Neural cell (in vitro differentiated cells): ENCODE results near the gene PCDHGC4. TPM values are rescaled to one million over a fixed set of nuclear protein-coding genes. Genes with fewer than 3 reads are reported as not detected.

Experiments used
- H2AFZ ChIP-seq: fragments of 200-600, 300-800 bp; sonication (generic), shearing (Covaris generic); 2 replicates; pipeline ENCODE4 v1.6.0; 2014; ENCODE audit warnings: low read depth, mild to moderate bottlenecking, antibody characterized with exemption, low read length, moderate library complexity
- H3F3A ChIP-seq: fragments of 200-600 bp; shearing (Covaris generic); 2 replicates; pipeline ENCODE4 v1.6.1; 2016; ENCODE audit warnings: mild to moderate bottlenecking, moderate library complexity, mixed read lengths, antibody characterized with exemption, low read length; ENCODE audit not compliant: insufficient read depth, poor library complexity, severe bottlenecking
- H3K27ac ChIP-seq: fragments of 200-600, 300-800 bp; sonication (generic), shearing (Covaris generic); 2 replicates; pipeline ENCODE4 v1.5.1; 2014; ENCODE audit warnings: mild to moderate bottlenecking, low read length, moderate library complexity
- H3K27me3 ChIP-seq: fragments of 300-800, 200-600 bp; sonication (generic), shearing (Covaris generic); 2 replicates; pipeline ENCODE4 v1.6.0; 2014; ENCODE audit warnings: mild to moderate bottlenecking, low read depth, low read length, moderate library complexity; ENCODE audit not compliant: insufficient read depth
- H3K36me3 ChIP-seq: fragments of 300-800, 200-600 bp; sonication (generic), shearing (Covaris generic); 2 replicates; pipeline ENCODE4 v1.5.1; 2014; ENCODE audit warnings: mild to moderate bottlenecking, antibody characterized with exemption, low read length, moderate library complexity; ENCODE audit not compliant: insufficient read depth
- H3K4me2 ChIP-seq: fragments of 300-800, 200-600 bp; sonication (generic), shearing (Covaris generic); 2 replicates; pipeline ENCODE4 v1.6.0; 2014; ENCODE audit warnings: mild to moderate bottlenecking, low read length
- H3K4me3 ChIP-seq: fragments of 300-800, 200-600 bp; sonication (generic), shearing (Covaris generic); 2 replicates; pipeline ENCODE4 v1.5.1; 2014; ENCODE audit warnings: mild to moderate bottlenecking, low read length, moderate library complexity
- H3K79me2 ChIP-seq: fragments of 200-600 bp; shearing (Covaris generic); replicated peaks from 2 replicates; pipeline ENCODE4 v1.6.0; 2014; ENCODE audit warnings: mild to moderate bottlenecking, low read length, moderate library complexity; ENCODE audit not compliant: insufficient read depth
- H3K9ac ChIP-seq: fragments of 300-800, 200-600 bp; sonication (generic), shearing (Covaris generic); 2 replicates; pipeline ENCODE4 v1.6.1; 2016; ENCODE audit warnings: mild to moderate bottlenecking, low read length, mixed read lengths
- H3K9me2 ChIP-seq: fragments of 200-600 bp; shearing (Covaris generic); 2 replicates; pipeline ENCODE4 v1.6.1; 2016; ENCODE audit warnings: mild to moderate bottlenecking, low read length, mixed read lengths; ENCODE audit not compliant: insufficient read depth
- H3K9me3 ChIP-seq: fragments of 200-600, 300-800 bp; sonication (generic), shearing (Covaris generic); 2 replicates; pipeline ENCODE4 v1.6.1; 2016; ENCODE audit warnings: mild to moderate bottlenecking, mixed run types, low read length, moderate library complexity, mixed read lengths
- H4K20me1 ChIP-seq: fragments of 200-600 bp; shearing (Covaris generic); 2 replicates; pipeline ENCODE4 v1.6.1; 2016; ENCODE audit warnings: mild to moderate bottlenecking, mixed run types; ENCODE audit not compliant: insufficient read depth
- EP300 ChIP-seq: fragments of 450-650 bp; conservative IDR thresholded peaks from 2 replicates; pipeline ENCODE4 v1.6.1; 2014; ENCODE audit warnings: antibody characterized with exemption, mild to moderate bottlenecking, moderate library complexity; ENCODE audit not compliant: poor library complexity, severe bottlenecking
- EZH2 ChIP-seq: fragments of 200-600, 300-800 bp; shearing (Covaris generic), sonication (generic); IDR thresholded peaks from 2 replicates; pipeline ENCODE4 v1.6.1; 2014; ENCODE audit warnings: antibody characterized with exemption, low read length, borderline replicate concordance, mild to moderate bottlenecking; ENCODE audit not compliant: insufficient read depth, poor library complexity, severe bottlenecking
- MXI1 ChIP-seq: fragments of 450-650 bp; conservative IDR thresholded peaks from 2 replicates; pipeline ENCODE4 v1.6.1; 2014; ENCODE audit warnings: antibody characterized with exemption, mild to moderate bottlenecking; ENCODE audit not compliant: poor library complexity, severe bottlenecking
- POLR2AphosphoS5 ChIP-seq: IDR thresholded peaks from 2 replicates; pipeline ENCODE4 v1.6.1; 2012
- RAD21 ChIP-seq: fragments of 450-650 bp; conservative IDR thresholded peaks from 2 replicates; pipeline ENCODE4 v1.6.1; 2014; ENCODE audit warnings: antibody characterized with exemption, mild to moderate bottlenecking, moderate library complexity
- SMC3 ChIP-seq: fragments of 450-650 bp; conservative IDR thresholded peaks from 2 replicates; pipeline ENCODE4 v1.6.1; 2014; ENCODE audit warnings: antibody characterized with exemption, mild to moderate bottlenecking, moderate library complexity; ENCODE audit not compliant: poor library complexity
- TAF1 ChIP-seq: IDR thresholded peaks from 2 replicates; pipeline ENCODE4 v1.6.1; 2012; ENCODE audit warnings: low read depth
- polyA minus RNA-seq: library from RNA; depleted of rRNA, polyadenylated mRNA; stranded (reverse); fragments of >200 nt; gene quantifications from 2 replicates; pipeline ENCODE4 v1.2.3, GENCODE V29; 2014
- polyA plus RNA-seq: library from polyadenylated mRNA; depleted of rRNA; stranded (reverse); fragments of >200 nt; gene quantifications from 2 replicates; pipeline ENCODE4 v1.2.3, GENCODE V29; 2014
- TF ChIP-seq, protein P1 (sequence below): IDR thresholded peaks from 2 replicates; pipeline ENCODE4 v1.6.1; 2012; ENCODE audit warnings: borderline replicate concordance
- TF ChIP-seq, protein P2 (sequence below): fragments of 450-650 bp; IDR thresholded peaks from 2 replicates; pipeline ENCODE4 v1.5.1; 2014; ENCODE audit warnings: antibody characterized with exemption, mild to moderate bottlenecking, moderate library complexity; ENCODE audit not compliant: poor library complexity, severe bottlenecking

PCDHGC4 gene
- polyA plus RNA-seq = 4.3 and 6.4 TPM in 2 replicates
- 25.3 and 28.7 TPM in 2 replicates for polyA minus RNA-seq

DNA sequence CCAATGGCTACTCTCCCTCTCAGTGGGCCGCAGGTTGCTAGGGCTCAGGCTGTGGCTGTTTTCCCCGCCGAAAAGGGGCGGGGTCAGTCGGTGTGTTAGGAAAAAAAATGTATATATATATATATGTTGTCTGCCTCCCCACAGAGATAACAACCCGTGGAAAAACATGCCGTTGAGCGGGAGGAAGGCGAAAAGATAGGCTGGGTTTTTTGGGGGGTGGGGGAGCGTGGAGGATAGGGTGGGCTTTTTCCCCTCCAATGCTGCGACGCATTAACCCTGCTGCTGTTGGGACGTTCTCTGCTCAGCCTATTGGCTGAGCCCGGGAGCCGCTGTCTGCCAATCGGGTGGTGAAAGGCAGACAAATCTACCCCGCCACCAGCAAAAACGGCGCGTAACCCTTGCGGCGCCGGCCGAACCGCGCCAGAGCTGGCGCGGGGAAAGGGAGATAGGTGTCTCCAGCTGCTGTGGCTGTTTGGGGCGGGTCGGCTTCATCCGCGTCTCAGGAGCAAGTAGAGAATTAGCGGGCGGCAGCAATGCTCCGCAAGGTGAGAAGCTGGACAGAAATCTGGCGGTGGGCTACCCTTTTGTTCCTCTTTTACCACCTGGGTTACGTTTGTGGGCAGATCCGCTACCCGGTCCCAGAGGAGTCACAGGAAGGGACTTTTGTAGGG is at the start of gene PCDHGC4:
TSS of gene PCDHGC4 (plus strand) at position 390 of the 671 bp plus-strand sequence. CDS start at position 534, 144 bp downstream.
- Histone ChIP-seq H3F3A (peaks cover 4% of the 10 kb centered on the region), H2AFZ (no peak within 1 kb of the TSS), H3K27ac (peak within 1 kb of the TSS; percentile 84), H3K79me2 (peaks cover 11% of the 10 kb centered on the region), H3K27me3 (no peaks in the 10 kb centered on the region), H4K20me1 (no peaks in the 10 kb centered on the region), H3K4me2 (peak within 1 kb of the TSS; percentile 66), H3K9me2 (no peaks in the 10 kb centered on the region), H3K9ac (peak within 1 kb of the TSS; percentile 67), H3K9me3 (peaks cover 23% of the 10 kb centered on the region), H3K4me3 (peak within 1 kb of the TSS; percentile 73), H3K36me3 (peaks cover 8% of the 10 kb centered on the region)
- TF ChIP-seq TAF1 = peak; percentile 62
- peak; percentile 61 for TF ChIP-seq POLR2AphosphoS5
- TF ChIP-seq, protein P1, sequence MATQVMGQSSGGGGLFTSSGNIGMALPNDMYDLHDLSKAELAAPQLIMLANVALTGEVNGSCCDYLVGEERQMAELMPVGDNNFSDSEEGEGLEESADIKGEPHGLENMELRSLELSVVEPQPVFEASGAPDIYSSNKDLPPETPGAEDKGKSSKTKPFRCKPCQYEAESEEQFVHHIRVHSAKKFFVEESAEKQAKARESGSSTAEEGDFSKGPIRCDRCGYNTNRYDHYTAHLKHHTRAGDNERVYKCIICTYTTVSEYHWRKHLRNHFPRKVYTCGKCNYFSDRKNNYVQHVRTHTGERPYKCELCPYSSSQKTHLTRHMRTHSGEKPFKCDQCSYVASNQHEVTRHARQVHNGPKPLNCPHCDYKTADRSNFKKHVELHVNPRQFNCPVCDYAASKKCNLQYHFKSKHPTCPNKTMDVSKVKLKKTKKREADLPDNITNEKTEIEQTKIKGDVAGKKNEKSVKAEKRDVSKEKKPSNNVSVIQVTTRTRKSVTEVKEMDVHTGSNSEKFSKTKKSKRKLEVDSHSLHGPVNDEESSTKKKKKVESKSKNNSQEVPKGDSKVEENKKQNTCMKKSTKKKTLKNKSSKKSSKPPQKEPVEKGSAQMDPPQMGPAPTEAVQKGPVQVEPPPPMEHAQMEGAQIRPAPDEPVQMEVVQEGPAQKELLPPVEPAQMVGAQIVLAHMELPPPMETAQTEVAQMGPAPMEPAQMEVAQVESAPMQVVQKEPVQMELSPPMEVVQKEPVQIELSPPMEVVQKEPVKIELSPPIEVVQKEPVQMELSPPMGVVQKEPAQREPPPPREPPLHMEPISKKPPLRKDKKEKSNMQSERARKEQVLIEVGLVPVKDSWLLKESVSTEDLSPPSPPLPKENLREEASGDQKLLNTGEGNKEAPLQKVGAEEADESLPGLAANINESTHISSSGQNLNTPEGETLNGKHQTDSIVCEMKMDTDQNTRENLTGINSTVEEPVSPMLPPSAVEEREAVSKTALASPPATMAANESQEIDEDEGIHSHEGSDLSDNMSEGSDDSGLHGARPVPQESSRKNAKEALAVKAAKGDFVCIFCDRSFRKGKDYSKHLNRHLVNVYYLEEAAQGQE = no peak
- TF ChIP-seq, protein P2, sequence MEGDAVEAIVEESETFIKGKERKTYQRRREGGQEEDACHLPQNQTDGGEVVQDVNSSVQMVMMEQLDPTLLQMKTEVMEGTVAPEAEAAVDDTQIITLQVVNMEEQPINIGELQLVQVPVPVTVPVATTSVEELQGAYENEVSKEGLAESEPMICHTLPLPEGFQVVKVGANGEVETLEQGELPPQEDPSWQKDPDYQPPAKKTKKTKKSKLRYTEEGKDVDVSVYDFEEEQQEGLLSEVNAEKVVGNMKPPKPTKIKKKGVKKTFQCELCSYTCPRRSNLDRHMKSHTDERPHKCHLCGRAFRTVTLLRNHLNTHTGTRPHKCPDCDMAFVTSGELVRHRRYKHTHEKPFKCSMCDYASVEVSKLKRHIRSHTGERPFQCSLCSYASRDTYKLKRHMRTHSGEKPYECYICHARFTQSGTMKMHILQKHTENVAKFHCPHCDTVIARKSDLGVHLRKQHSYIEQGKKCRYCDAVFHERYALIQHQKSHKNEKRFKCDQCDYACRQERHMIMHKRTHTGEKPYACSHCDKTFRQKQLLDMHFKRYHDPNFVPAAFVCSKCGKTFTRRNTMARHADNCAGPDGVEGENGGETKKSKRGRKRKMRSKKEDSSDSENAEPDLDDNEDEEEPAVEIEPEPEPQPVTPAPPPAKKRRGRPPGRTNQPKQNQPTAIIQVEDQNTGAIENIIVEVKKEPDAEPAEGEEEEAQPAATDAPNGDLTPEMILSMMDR = no peak
- peak; percentile 25 for TF ChIP-seq MXI1
- TF ChIP-seq EZH2 = no peak
- peak; percentile 24 for TF ChIP-seq RAD21
- peak; percentile 17 for TF ChIP-seq SMC3
- TF ChIP-seq EP300 = peak; percentile 20

DNA sequence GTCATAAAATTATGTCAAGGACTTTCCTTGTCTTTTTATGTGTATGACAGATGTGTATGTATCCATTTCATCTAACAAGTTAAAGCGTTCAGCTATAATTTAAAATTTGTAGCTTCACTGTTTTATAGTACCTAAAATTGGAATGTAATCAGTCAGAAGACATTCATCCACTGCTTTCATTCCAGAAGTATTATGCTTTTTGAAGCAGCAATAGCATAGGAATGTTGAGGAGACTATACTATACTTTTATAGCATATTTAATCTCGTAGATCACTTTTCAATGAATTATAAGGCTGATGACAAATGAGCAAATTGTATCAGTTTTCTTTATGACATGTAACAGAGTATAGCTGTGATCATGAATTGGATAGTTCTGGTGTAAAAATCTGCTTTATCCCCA is 47.6 kb upstream of the PCDHGC4 start:
- Histone ChIP-seq H3K4me2 (no peak overlapping the region), H2AFZ (no peak overlapping the region), H3K79me2 (peaks cover 23% of the 10 kb centered on the region), H3K27me3 (no peaks in the 10 kb centered on the region), H3F3A (no peaks in the 10 kb centered on the region), H3K4me3 (no peak overlapping the region), H3K9me2 (no peaks in the 10 kb centered on the region), H3K27ac (no peak overlapping the region), H3K9me3 (peaks cover 53% of the 10 kb centered on the region), H3K36me3 (peaks cover 17% of the 10 kb centered on the region), H4K20me1 (no peaks in the 10 kb centered on the region), H3K9ac (no peak overlapping the region)
- TF ChIP-seq EP300 (no peak), POLR2AphosphoS5 (no peak), MXI1 (no peak), RAD21 (no peak), EZH2 (no peak), SMC3 (no peak), TAF1 (no peak)
- TF ChIP-seq, protein P2 = no peak
- TF ChIP-seq, protein P1 = no peak
